GM20431 (cell line): Measurements from ENCODE around the gene CXorf66.
"Not testable (repeated sequence)": the region's sequence is repeated elsewhere in the genome, so short reads cannot be mapped to it uniquely, and the experiment has no call there.

ENCODE experiments used
- in situ Hi-C: fragments of 300-500 bp; cut with MseI, MboI; formaldehyde crosslinking; loops from one replicate; pipeline ENCODE4 v1.15.0; 2020; ENCODE audit warnings: low sequenced_read_pairs; ENCODE audit not compliant: unreplicated experiment

CXorf66 gene, protein sequence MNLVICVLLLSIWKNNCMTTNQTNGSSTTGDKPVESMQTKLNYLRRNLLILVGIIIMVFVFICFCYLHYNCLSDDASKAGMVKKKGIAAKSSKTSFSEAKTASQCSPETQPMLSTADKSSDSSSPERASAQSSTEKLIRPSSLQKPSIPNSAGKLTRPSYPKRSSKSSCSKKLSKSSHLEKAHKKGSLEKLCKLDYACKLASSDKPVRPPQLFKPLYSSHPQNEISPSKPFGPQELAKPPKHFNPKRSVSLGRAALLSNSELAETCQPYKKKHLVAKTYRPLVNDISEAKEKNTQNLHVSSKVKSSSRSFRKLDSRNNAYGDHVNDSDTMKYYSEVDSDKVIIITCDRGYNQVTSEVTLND

DNA sequence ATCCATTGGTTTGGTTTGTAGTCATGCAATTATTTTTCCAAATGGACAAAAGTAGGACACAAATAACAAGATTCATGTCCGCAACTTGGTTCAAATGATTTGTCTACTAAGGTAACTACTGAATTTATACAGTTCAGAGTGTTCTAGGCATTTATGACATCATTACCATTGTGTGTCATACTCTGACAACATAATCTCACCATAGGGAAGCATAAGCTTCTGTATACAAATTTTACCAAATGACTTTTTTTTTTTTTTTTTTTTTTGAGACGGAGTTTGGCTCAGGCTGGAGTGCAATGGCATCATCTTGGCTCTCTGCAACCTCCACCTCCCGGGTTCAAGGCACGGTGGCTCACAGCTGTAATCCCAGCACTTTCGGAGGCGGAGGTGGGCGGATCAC lies at the start of gene CXorf66:
CXorf66 (minus strand) TSS at position 101 of the 400 bp plus-strand sequence; CDS start at position 76, 25 bp downstream.
- in situ Hi-C loops = no loop called here

DNA sequence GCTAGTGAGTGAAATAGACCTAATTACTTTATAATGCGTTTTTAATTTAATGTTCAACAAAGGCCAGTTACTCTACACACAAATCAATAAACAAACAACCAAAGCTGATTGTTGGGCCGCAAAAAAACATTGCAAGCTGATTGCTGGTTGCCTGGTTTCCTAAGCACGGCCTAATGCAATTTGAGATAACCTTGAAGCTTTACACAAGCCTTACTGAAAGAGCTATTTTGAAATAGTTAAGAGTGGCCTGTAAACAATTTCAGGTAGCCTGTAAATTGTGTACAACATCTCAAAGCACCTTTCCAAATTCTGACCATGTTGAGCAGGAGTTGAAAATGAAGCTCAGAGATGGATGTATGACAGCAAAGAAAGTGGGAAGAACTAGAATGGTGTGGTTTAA lies 17.5 kb upstream of the CXorf66 start:
- in situ Hi-C loops = no loop called here

DNA sequence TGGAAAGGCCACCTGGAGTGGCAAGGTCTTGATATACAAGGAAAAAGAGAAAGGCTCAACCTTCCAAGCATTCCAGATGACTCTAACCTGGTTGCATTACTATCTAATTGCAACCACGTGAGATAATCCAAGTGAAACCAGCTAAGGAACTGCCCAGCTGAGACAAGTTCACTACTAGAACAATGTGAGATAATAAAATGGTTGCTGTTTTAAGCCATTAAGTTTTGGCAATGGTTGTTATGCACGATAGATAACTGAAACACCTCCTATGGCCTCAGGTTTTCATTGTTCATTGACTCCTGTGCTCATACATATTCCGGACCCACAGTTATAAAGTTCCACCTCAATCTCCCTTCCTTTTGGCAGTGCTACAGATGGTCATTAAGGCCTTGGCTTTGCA lies 9.2 kb upstream of the CXorf66 start:
- in situ Hi-C loops = no loop called here

DNA sequence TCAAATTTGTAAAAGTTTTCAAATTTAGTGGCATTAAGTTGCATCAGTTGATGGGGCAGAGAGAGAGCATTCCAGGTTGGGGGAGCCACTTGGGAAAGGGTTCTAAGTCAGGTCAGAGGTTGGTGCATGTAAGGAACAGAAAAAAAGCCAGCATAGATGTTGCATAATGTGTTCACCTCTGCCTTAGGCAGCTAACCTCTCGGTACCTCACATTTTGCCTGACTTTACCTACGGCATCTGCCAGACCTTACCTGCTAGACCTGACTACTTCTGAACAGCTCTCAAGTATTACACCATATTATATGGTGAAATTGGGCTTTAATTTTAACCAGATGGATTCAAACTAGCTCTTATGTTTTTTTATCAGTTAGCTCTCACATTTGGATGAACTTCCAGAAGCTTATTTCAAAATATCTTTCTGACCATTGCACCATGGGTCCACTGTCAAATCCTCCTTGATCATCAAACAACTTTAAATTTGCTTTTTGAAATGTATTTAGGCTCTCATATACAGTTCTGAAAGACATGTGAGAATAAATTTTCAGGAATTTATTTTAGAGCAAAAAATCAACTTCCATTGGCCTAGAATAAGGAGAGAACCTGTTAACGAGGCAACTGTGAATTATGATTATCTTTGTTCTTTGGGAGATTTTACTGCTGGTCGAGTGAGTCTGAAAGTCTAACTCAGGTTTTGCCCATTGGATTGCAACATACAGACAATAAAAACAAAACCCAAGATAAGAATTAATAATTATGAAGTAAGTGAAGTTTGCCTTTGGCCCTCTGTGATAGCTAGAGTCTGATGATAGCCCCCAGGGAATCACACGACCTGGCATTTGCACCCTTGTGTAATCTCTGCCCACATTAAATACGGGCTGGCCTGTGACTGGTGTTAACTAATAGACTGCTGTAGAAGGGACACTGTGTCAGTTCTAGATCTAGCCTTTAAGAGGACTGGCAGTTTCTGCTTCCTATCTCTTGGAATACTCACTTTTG lies 7.6 kb upstream of the CXorf66 start:
- in situ Hi-C loops = no loop called here

DNA sequence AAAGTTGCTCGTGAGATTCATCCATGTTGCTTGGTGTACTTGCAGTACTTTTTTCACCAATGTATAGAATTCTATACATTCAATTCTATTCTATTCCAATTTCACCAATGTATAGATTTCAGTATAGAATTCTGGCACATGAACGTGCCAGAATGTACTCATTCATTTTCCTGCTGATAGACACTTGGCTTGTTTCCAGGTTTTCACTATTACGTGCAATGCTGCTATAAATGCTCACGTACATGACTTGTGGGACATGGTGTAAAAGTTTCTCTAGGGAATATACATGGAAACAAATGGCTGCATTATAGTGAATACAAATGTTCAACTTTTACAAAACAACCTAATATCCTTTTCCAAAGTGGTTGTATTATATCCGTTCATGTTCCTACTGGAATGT lies 6.8 kb upstream of the CXorf66 start:
- in situ Hi-C loops = no loop called here

DNA sequence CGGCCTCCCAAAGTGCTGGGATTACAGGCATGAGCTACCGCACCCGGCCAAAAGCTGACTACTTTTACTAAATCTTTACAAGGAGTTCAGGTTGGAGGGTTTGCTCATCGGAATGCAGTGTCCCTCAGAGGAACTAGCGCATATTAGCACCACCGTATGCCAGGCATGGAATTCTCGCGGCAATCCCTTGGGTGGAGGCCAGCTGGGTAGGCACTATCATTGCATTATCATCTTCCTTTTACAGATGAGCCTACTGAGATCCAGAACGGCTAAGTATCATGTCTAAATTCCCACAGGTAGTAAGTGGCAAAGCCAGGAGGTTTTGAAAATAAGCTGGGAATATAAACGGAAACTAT lies 6.1 kb upstream of the CXorf66 start:
- in situ Hi-C loops = no loop called here

DNA sequence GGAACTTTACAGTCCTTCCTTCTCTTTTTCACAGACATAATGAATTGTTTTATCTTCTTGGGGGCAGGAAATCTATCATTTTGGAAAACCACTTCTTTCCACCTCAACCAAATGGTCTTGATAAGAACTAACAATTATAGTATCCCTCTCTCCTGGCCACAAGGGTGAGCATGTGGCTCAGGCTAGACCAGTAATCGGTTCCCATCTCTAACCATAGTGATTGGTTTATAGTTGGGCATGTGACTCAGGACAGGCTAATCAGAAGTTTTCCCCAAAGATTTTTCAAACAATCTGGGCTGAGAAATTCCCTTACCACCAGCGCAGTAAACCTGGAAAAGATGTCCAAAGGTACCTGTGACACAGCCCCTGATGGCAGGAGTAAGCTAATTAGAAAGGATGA lies 4.0 kb upstream of the CXorf66 start:
- in situ Hi-C loops = no loop called here

DNA sequence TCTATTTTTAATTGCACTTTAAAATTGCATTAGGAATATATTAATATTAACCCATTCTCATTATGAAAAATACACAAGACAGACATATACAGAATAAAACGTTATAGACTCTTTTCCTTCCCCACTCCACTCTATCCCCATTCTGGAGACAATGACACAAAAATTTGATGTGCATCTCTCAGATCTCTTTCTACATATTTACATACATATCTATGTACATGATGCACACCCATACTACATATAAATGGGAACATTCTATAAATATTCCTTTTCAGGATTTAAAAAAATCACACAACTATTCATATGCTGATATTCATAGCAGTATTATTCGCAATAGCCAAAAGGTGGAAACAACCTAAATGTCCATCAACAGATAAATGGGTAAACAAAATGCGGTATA lies 2.4 kb upstream of the CXorf66 start:
- in situ Hi-C loops = no loop called here

DNA sequence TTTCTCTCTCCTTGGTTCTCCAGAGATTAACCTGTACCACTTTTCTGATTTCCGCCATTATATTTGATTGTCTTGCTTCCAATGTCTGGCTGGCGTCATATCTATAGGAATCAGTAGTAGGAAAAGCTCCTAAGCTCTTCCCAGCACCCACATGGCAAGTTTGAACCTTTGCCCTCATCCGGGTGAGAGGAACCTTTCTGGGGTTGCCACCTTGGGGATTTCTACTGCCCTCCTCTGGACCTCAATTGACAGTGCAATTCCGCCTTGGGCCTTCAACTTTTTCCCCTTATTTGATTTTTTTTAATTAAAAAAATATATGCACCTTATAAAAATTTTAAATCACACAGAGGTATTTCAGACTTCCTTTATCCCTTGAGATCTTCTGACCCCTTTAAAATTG lies 2.0 kb upstream of the CXorf66 start:
- in situ Hi-C loops = no loop called here

DNA sequence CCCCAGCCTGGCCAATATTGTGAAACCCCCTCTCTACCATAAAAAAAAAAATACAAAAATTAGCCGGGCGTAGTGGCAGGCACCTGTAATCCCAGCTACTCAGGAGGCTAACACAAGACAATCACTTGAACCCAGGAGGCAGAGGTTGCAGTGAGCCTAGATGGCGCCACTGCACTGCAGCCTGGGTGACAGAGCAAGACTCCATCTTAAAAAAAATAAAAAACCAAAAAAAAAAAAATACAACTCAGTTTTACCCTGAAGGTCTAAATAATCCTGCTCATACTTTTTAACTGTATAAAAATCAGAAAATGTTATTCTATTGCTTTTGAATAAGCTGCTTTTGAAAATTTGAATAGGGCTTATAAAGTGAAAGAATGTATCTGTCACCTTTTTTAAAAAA lies 838 bp upstream of the CXorf66 start:
- in situ Hi-C loops = not testable (repeated sequence)

DNA sequence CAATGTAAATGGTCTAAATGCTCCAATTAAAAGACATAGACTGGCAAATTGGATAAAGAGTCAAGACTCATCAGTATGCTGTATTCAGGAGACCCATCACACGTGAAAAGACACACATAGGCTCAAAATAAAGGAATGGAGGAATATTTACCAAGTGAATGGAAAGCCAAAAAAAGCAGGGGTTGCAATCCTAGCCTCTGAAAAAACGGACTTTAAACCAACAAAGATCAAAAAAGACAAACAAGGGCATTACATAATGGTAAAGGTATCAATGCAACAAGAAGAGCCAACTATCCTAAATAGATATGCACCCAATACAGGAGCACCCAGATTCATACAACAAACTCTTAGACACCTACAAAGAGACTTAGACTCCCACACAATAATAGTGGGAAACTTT lies 4.2 kb downstream of the CXorf66 start:
- in situ Hi-C loops = not testable (repeated sequence)

DNA sequence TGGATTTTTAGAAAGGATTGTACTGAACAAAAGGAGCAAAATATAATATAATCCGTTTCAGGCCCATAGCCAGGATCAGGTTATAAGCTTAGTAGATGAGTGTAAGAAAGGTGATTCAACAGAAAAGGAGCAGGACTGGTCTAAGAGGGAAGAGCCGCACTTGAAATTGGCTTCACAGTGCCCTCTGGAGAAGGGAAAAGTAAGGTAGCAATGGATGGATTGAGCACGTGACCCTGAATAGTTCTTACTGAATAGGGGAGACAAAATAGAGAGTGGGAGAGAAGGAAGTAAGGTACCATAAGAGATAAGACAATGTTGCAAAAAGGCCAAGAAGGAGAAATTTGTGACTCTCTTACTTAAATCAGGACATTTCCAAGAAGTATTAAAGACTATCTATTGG lies 15.6 kb downstream of the CXorf66 start:
- in situ Hi-C loops = no loop called here

DNA sequence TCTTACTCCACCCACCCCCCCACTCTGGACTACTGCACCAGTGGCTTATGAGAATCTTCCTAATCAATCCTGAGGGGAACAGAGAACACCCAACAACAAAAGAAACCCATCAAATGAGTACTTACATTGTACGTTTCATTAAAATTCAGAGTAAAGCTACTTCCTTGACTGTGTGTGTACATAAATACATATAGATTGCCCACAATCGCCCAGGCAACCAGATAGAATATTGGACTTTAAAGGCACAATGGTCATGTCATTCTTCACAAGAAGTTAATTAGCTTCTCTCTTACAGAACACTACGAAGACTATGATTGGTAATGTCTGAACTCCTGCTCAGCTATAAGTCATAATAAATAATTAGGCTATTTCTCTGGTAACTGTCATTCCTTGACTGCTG lies 20.2 kb downstream of the CXorf66 start:
- in situ Hi-C loops = no loop called here

DNA sequence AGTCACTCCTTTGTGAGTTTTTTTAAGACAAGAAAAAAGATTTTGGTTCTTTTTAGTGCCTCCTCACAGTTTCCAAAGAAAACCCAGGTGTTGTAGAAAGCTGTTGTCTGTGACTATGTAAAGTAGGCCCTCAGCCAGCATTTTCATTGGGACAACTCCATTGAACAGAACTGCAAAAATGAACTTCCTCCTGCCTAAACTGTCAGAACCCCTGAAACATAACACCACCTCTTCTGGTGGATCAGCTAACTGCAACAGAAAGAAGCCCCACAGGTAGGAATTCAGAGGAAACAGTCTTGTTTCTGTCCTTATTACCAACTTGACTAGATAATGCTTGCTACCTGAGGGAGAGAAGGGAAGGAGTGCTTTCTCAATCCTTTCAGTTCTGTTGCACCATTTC lies 29.1 kb downstream of the CXorf66 start:
- in situ Hi-C loops = no loop called here

DNA sequence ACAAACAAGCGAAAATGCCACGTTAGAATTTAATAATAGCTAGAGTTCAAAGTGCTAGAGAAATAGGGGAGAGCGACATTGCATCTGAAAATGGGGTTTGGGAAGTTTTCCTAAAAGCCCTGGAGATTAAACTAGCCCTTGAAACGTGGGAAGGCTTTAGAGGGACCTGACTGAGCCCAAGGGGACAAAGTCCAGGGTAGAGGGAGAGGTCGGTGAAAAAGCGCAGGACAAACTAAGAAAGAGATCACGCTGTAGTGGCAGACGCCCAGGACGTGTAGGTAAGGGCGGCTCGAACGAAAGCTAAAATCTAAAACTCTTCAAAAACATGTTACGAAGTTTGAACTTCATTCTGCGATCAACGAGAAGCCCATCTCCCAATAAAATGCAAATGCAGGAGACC lies 31.4 kb downstream of the CXorf66 start:
- in situ Hi-C loops = no loop called here

DNA sequence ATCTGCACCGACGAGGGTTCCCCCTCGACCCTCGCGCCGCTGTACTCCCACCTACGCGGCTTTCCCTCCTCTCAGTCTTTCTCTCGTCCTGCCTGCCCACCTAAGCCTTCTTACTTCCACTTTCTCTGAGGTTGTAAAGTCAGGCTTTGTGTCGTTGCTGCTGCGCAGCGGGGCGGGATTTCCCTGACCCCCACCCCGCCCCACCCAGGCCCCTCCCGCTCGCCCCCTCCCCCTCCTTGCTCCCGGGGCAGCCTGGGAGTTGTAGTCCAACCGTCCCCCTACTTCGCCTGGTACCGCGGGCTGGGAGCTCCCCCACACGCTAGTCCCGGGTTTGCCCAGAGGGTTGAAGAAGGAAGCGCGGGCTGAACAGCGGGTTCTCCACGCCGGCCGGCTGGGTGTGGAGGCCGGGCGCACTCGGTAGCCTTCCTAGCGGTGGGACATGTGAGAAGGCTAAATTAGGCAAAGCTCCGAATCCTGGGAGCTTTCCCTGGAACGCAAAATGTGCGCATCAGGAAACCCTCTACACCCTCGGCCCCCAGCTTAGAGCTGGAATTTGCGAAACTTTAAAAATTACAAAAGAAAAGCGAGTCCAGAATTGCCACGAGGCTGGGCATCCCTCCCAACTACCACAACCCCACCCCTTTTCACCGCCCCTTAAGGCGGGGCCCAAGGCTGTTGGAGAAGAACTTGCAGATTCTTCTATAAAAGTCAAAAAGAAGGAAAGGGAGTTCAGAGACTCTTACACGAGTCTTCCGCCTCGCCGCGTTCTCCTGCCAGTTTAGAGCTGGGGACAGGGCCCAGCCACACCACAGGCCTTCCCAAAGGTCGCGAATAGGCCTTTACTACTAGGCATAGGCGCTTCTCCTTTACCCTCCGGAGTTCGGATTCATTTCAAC lies 32.2 kb downstream of the CXorf66 start, which contains the start of gene ATP11C:
ATP11C (minus strand) TSS at position 153 of the 896 bp plus-strand sequence. CDS start 1,011 bp downstream, outside the sequence.
- in situ Hi-C loops = no loop called here

DNA sequence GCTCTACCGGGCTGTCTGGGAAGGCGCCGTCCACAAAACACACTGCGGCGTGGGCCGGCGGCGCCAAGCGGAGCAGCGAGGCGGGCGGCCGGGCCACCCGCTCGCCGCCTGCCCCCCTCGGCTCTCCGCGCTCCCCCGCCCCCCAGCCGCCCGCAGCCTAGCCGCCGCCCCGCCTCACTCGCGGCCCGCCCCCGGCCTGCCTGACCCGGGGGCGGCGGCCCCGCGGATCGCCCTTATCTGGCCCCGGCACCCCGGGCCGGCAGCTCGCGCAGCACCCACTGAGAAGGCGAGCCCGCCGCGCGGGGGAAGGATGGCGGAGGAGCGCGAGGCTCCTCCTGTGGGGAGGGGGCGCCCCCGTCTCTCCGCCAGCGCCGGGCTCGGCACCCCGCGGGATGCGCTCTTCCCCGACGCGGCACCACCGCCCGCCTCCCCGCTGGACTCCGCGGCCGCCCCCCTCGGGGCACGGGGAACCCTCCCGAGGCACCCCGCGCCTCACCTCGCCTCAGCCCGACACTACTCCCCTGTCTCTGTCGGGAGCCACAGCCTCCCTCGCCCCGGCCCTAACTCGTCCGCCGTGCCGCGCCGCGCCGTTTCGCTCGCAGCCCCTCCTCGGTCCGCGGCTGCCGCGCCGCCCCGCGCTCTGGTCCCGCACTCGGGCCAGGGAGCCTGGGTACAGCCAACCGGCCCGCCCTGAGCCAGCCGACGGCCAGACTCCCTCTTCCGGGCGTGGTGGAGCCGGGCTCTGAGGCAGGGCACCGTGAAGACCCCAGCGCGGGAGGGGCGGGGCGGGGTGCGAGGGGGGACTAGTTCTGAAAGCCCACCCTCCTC lies 33.0 kb downstream of the CXorf66 start:
- in situ Hi-C loops = no loop called here

DNA sequence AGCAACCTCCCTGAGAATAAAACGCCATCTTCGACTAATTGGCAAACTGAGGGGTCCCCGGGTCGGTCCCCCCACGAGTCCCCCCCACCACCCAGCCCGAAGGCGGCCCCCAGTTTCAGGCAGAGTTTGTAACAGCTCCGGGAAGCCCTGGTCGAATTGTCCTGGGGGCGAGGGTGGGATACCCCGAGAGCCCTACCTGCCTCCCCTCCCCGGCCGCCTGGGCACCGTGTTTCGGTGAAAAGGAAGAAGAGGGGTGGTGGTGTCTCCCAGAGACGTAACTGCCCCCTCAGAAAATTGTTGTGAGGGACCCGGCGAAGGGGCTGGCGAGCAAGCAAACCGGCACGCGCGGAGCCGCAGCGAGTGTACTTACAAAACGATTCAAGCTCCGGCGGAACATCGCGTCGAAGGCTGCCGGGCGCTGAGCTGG lies 33.7 kb downstream of the CXorf66 start:
- in situ Hi-C loops = no loop called here

DNA sequence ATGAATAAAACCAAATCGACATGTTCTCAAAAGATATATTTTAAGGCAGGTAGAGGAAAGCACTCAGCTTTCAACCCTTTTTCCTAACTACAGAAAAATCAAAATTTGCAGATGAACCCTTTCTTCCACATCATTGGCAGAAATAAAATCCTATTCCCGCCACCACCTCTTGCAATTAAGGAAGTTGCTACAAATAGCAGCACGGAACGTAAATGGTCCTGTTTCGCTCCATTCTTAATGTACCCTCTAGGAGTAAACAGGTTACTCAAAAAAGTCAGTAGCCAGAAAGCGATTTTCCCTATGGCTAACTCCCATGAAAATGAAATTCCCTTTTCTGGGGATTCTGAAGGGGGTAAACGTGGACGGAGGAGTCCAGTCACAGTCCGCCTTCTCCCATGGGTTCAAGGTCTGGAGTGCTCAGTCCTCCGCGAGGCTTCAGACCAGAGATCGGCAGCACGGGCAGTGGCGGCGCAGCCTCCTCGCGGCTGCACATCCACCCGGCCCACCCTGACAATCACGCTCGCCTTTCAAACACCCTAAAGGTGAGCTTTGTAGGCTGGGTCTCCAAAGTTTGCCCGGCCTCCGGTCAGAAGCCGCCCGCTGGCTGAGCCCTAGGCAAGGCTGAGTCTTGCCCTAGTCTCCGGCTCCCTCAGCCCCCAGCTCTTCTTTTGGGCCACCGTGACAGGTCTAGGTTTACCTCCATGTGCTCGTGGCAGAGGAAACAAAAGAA lies 34.2 kb downstream of the CXorf66 start:
- in situ Hi-C loops = no loop called here
